Hepatocyte (in vitro differentiated cells): ENCODE data around the gene RINL. TPM values are rescaled to one million over a fixed set of nuclear protein-coding genes. Genes with fewer than 3 reads are reported as not detected.

Source experiments
- DNase-seq: peaks from one replicate; pipeline ENCODE4 v3.0.0-alpha.2; 2016; ENCODE audit warnings: low spot score
- H2AFZ ChIP-seq: fragments of 200-600 bp; sonication (generic); 2 replicates; pipeline ENCODE4 v1.6.0; 2016; ENCODE audit warnings: antibody characterized with exemption, mild to moderate bottlenecking
- H3K27ac ChIP-seq: fragments of 200-600 bp; sonication (generic); 2 replicates; pipeline ENCODE4 v1.5.1; 2016; ENCODE audit warnings: mild to moderate bottlenecking
- H3K27me3 ChIP-seq: fragments of 200-600 bp; sonication (generic); 2 replicates; pipeline ENCODE4 v1.6.1; 2016
- H3K36me3 ChIP-seq: fragments of 200-600 bp; sonication (generic); replicated peaks from 2 replicates; pipeline ENCODE4 v1.5.1; 2016; ENCODE audit warnings: low read depth; ENCODE audit not compliant: insufficient read depth
- H3K4me1 ChIP-seq: fragments of 200-600 bp; sonication (generic); 2 replicates; pipeline ENCODE4 v1.5.1; 2016; ENCODE audit warnings: mild to moderate bottlenecking, moderate library complexity; ENCODE audit not compliant: insufficient read depth
- H3K4me2 ChIP-seq: fragments of 200-600 bp; sonication (generic); 2 replicates; pipeline ENCODE4 v1.6.0; 2016
- H3K4me3 ChIP-seq: fragments of 200-600 bp; sonication (generic); 2 replicates; pipeline ENCODE4 v1.5.1; 2016; ENCODE audit warnings: mild to moderate bottlenecking
- H3K79me2 ChIP-seq: fragments of 200-600 bp; sonication (generic); 2 replicates; pipeline ENCODE4 v1.6.0; 2017; ENCODE audit warnings: mild to moderate bottlenecking
- H3K9me2 ChIP-seq: fragments of 200-600 bp; sonication (generic); replicated peaks from 2 replicates; pipeline ENCODE4 v1.6.0; 2017; ENCODE audit warnings: mild to moderate bottlenecking; ENCODE audit not compliant: insufficient read depth
- H3K9me3 ChIP-seq: fragments of 200-600 bp; sonication (generic); 2 replicates; pipeline ENCODE4 v1.5.1; 2016; ENCODE audit warnings: low read depth, mild to moderate bottlenecking
- H4K20me1 ChIP-seq: fragments of 200-600 bp; sonication (generic); 2 replicates; pipeline ENCODE4 v1.6.0; 2016; ENCODE audit warnings: mild to moderate bottlenecking; ENCODE audit not compliant: insufficient read depth, poor library complexity, severe bottlenecking
- CTCF ChIP-seq: fragments of 200-600 bp; sonication (generic); IDR thresholded peaks from 2 replicates; pipeline ENCODE4 v1.5.1; 2016; ENCODE audit warnings: antibody characterized with exemption, mild to moderate bottlenecking; ENCODE audit not compliant: poor library complexity
- EZH2 ChIP-seq: fragments of 200-600 bp; sonication (generic); IDR thresholded peaks from 2 replicates; pipeline ENCODE4 v1.6.1; 2016; ENCODE audit warnings: antibody characterized with exemption, mild to moderate bottlenecking, borderline replicate concordance
- EZH2phosphoT487 ChIP-seq: fragments of 200-600 bp; sonication (generic); IDR thresholded peaks from one replicate; pipeline ENCODE4 v1.6.1; 2018; ENCODE audit warnings: antibody characterized with exemption, mild to moderate bottlenecking, low read depth, moderate library complexity; ENCODE audit not compliant: unreplicated experiment, severe bottlenecking
- WGBS: methylation state at CpG from one replicate; pipeline ENCODE4 v1.1.6; 2016; ENCODE audit warnings: low lambda C conversion rate; ENCODE audit errors: missing lambda C conversion rate; 5-methylcytosine and 5-hydroxymethylcytosine counted together
- polyA plus RNA-seq: library from polyadenylated mRNA; unstranded; fragments of >200 nt; fragmentation: Nextera tagmentation; extraction: Ambion mirVana; gene quantifications from 2 replicates; pipeline ENCODE4 v1.2.1, GENCODE V29; 2016
- total RNA-seq: library from RNA; depleted of rRNA; stranded (reverse); fragments of >200 nt; gene quantifications from 2 replicates; pipeline ENCODE4 v1.2.3, GENCODE V29; 2014

RINL gene
- total and polyA plus RNA-seq, 2 experiments from 2014 or later: 5.6 to 7.7 TPM

- Histone ChIP-seq H3K79me2 (peaks cover 28% of the 10 kb centered on the region), H4K20me1 (no peaks in the 10 kb centered on the region), H3K9me3 (no peaks in the 10 kb centered on the region), H3K27me3 (no peaks in the 10 kb centered on the region), H3K4me2 (no peak overlapping the region), H3K36me3 (no peaks in the 10 kb centered on the region), H3K4me1 (peaks cover 5% of the 10 kb centered on the region), H3K9me2 (no peaks in the 10 kb centered on the region), H2AFZ (no peak overlapping the region), H3K27ac (no peak overlapping the region), H3K4me3 (no peak overlapping the region)
- 98% methylated on average over 4 of the region's 4 CpGs for WGBS
- TF ChIP-seq EZH2: no peak
- TF ChIP-seq CTCF: no peak
- DNase-seq: no peak
These were observed 27.5 kb upstream of the RINL start for GRCh38 chr19:38905620-38906019.

GRCh38 chr19:38904581-38905539 is 26.8 kb upstream of the RINL start:
- Histone ChIP-seq H4K20me1 (no peaks in the 10 kb centered on the region), H3K4me2 (no peak overlapping the region), H3K4me1 (peaks cover 5% of the 10 kb centered on the region), H3K79me2 (peaks cover 28% of the 10 kb centered on the region), H2AFZ (no peak overlapping the region), H3K4me3 (no peak overlapping the region), H3K27me3 (no peaks in the 10 kb centered on the region), H3K27ac (no peak overlapping the region), H3K36me3 (no peaks in the 10 kb centered on the region), H3K9me2 (no peaks in the 10 kb centered on the region), H3K9me3 (no peaks in the 10 kb centered on the region)
- 88% methylated on average over 26 of the region's 35 CpGs for WGBS
- no peak for TF ChIP-seq EZH2phosphoT487
- TF ChIP-seq EZH2: no peak
- no peak for TF ChIP-seq CTCF
- no peak for DNase-seq

GRCh38 chr19:38901683-38902082 is 23.6 kb upstream of the RINL start:
- Histone ChIP-seq H3K79me2 (peaks cover 49% of the 10 kb centered on the region), H3K4me1 (peaks cover 11% of the 10 kb centered on the region), H2AFZ (no peak overlapping the region), H3K27ac (peak overlapping the region; percentile 95), H3K4me2 (peak overlapping the region; percentile 81), H3K36me3 (no peaks in the 10 kb centered on the region), H3K4me3 (no peak overlapping the region), H3K27me3 (no peaks in the 10 kb centered on the region), H4K20me1 (no peaks in the 10 kb centered on the region), H3K9me3 (no peaks in the 10 kb centered on the region), H3K9me2 (no peaks in the 10 kb centered on the region)
- 93% methylated on average over 1 of the region's 1 CpG for WGBS
- TF ChIP-seq CTCF (no peak), EZH2 (no peak), EZH2phosphoT487 (no peak)
- no peak for DNase-seq
